D341Med (cell line): Measurements from ENCODE around the gene FNBP1L.

Source experiments
- DNase-seq: peaks from one replicate; pipeline ENCODE4 v3.0.0; 2012; ENCODE audit warnings: low spot score

The FNBP1L gene

GRCh38 chr1:93489756-93490155, 41.8 kb downstream of the FNBP1L start:
- DNase-seq, result no peak

- no peak for DNase-seq
Measured at GRCh38 chr1:93490357-93490756, 42.4 kb downstream of the FNBP1L start.

GRCh38 chr1:93495911-93496310, 48.0 kb downstream of the FNBP1L start:
- no peak for DNase-seq

- no peak for DNase-seq
Measured at GRCh38 chr1:93496520-93496919, 48.6 kb downstream of the FNBP1L start.

- no peak for DNase-seq
Measured at GRCh38 chr1:93499075-93499474, 51.2 kb downstream of the FNBP1L start.

GRCh38 chr1:93499533-93499932, 51.6 kb downstream of the FNBP1L start:
- no peak for DNase-seq

GRCh38 chr1:93500275-93500674, 52.4 kb downstream of the FNBP1L start:
- DNase-seq, result no peak

GRCh38 chr1:93501399-93501798, 53.5 kb downstream of the FNBP1L start:
- DNase-seq, result no peak

GRCh38 chr1:93501829-93502369, 54.0 kb downstream of the FNBP1L start:
- DNase-seq, result no peak

- DNase-seq, result no peak
Measured at GRCh38 chr1:93502571-93502970, 54.7 kb downstream of the FNBP1L start.

GRCh38 chr1:93503163-93503562, 55.2 kb downstream of the FNBP1L start:
- no peak for DNase-seq

- no peak for DNase-seq
Measured at GRCh38 chr1:93503816-93504215, 55.9 kb downstream of the FNBP1L start.

- no peak for DNase-seq
Measured at GRCh38 chr1:93504247-93505033, 56.5 kb downstream of the FNBP1L start.

- no peak for DNase-seq
Measured at GRCh38 chr1:93506126-93506525, 58.2 kb downstream of the FNBP1L start.

- no peak for DNase-seq
Measured at GRCh38 chr1:93516164-93516563, 68.2 kb downstream of the FNBP1L start.

- DNase-seq, result no peak
Measured at GRCh38 chr1:93518516-93518915, 70.6 kb downstream of the FNBP1L start.

GRCh38 chr1:93519199-93519829, 71.4 kb downstream of the FNBP1L start:
- no peak for DNase-seq

- no peak for DNase-seq
Measured at GRCh38 chr1:93521618-93522017, 73.7 kb downstream of the FNBP1L start.

- DNase-seq, result no peak
Measured at GRCh38 chr1:93522721-93523120, 74.8 kb downstream of the FNBP1L start.

- no peak for DNase-seq
Measured at GRCh38 chr1:93525431-93525830, 77.5 kb downstream of the FNBP1L start.

- DNase-seq, result no peak
Measured at GRCh38 chr1:93526431-93526830, 78.5 kb downstream of the FNBP1L start.

GRCh38 chr1:93528412-93528811, 80.5 kb downstream of the FNBP1L start:
- no peak for DNase-seq

GRCh38 chr1:93531193-93531592, 83.3 kb downstream of the FNBP1L start:
- no peak for DNase-seq
